H1 (cell line): Measurements from ENCODE around the gene SYT2. TPM values are rescaled to one million over a fixed set of nuclear protein-coding genes. Genes with fewer than 3 reads are reported as not detected.

ENCODE experiments used
- CTCF ChIA-PET: fragments of 300-600 bp; sonication (Branson Sonifier 250); formaldehyde crosslinking; loops from one replicate; lab custom pipeline; 2021; ENCODE audit not compliant: partially characterized antibody; lab: Charles Lee
- POLR2A ChIA-PET: fragments of 300-600 bp; sonication (Branson Sonifier 250); formaldehyde crosslinking; loops from one replicate; lab custom pipeline; 2021; ENCODE audit warnings: inconsistent platforms; ENCODE audit not compliant: partially characterized antibody; lab: Charles Lee
- DNase-seq, 2 experiments: peaks; one replicate each; pipeline versions ENCODE4 v3.0.0 to v3.0.0-alpha.2; 2010 to 2022; ENCODE audit warnings: low spot score in 2 of 2, low read depth in 1 of 2, mixed read lengths in 1 of 2
- FAIRE-seq: peaks from 2 replicates; lab custom pipeline; 2011; peaks lifted over from hg19 to GRCh38; lab: Jason Lieb, UNC
- H2AFZ ChIP-seq: 2 replicates; pipeline ENCODE4 v1.8.1; 2012; ENCODE audit warnings: low read length, inconsistent platforms
- H2AK5ac ChIP-seq: 2 replicates; pipeline ENCODE4 v1.6.1; 2013; ENCODE audit warnings: low read depth, low read length
- H2BK120ac ChIP-seq: replicated peaks from 2 replicates; pipeline ENCODE3; 2013; ENCODE audit warnings: low read depth, low read length, inconsistent platforms
- H2BK12ac ChIP-seq: 2 replicates; pipeline ENCODE4 v1.6.1; 2013; ENCODE audit warnings: low read depth, low read length
- H2BK15ac ChIP-seq: 2 replicates; pipeline ENCODE4 v1.6.1; 2013; ENCODE audit warnings: low read length
- H2BK20ac ChIP-seq: 2 replicates; pipeline ENCODE4 v1.6.1; 2013; ENCODE audit warnings: low read length
- H2BK5ac ChIP-seq: 2 replicates; pipeline ENCODE4 v1.6.1; 2013; ENCODE audit warnings: low read depth, low read length
- H3K14ac ChIP-seq: 2 replicates; pipeline ENCODE4 v1.6.1; 2013; ENCODE audit warnings: inconsistent platforms; ENCODE audit not compliant: insufficient read length
- H3K18ac ChIP-seq: 2 replicates; pipeline ENCODE4 v1.6.1; 2013; ENCODE audit warnings: low read length; ENCODE audit errors: extremely low read depth
- H3K23ac ChIP-seq: 2 replicates; pipeline ENCODE4 v1.6.1; 2013; ENCODE audit warnings: inconsistent platforms; ENCODE audit not compliant: insufficient read length
- H3K23me2 ChIP-seq: 2 replicates; pipeline ENCODE4 v1.6.1; 2013; ENCODE audit warnings: low read depth, low read length
- H3K27ac ChIP-seq: 2 replicates; pipeline ENCODE4 v1.6.1; 2011; ENCODE audit warnings: low read depth, low read length, inconsistent platforms
- H3K27me3 ChIP-seq, 4 experiments: replicated peaks in 1 of 4; 1 replicate in 1 of 4; 2 replicates in 3 of 4; pipeline versions ENCODE4 v1.6.1 to v1.8.1; 2011 to 2013; ENCODE audit warnings: low read length in 3 of 4, mild to moderate bottlenecking in 3 of 4, inconsistent platforms in 2 of 4, mixed read lengths in 2 of 4, moderate library complexity in 1 of 4; ENCODE audit not compliant: control insufficient read depth in 3 of 4, insufficient read depth in 3 of 4; ENCODE audit errors: extremely low read depth in 1 of 4
- H3K36me3 ChIP-seq, 4 experiments: 2 replicates each; pipeline versions ENCODE4 v1.6.1 to v1.8.1; 2011 to 2013; ENCODE audit warnings: mild to moderate bottlenecking in 4 of 4, low read length in 3 of 4, moderate library complexity in 2 of 4, control low read depth in 1 of 4, inconsistent platforms in 1 of 4; ENCODE audit not compliant: insufficient read depth in 4 of 4, control insufficient read depth in 2 of 4
- H3K4ac ChIP-seq: replicated peaks from 2 replicates; pipeline ENCODE3; 2013; ENCODE audit warnings: low read length, low read depth, mixed read lengths, inconsistent platforms; ENCODE audit not compliant: insufficient read length
- H3K4me1 ChIP-seq, 4 experiments: replicated peaks in 1 of 4; 1 replicate in 1 of 4; 2 replicates in 3 of 4; pipeline versions ENCODE4 v1.6.1 to v1.8.1; 2011 to 2013; ENCODE audit warnings: low read length in 3 of 4, inconsistent platforms in 2 of 4, mixed read lengths in 1 of 4; ENCODE audit not compliant: insufficient read depth in 4 of 4, control insufficient read depth in 3 of 4
- H3K4me2 ChIP-seq, 2 experiments: 2 replicates each; pipeline versions ENCODE4 v1.6.1 to v1.8.1; 2011 to 2013; ENCODE audit warnings: low read depth in 2 of 2, low read length in 2 of 2, control low read depth in 1 of 2, inconsistent platforms in 1 of 2, mild to moderate bottlenecking in 1 of 2; ENCODE audit not compliant: insufficient read depth in 1 of 2
- H3K4me3 ChIP-seq, 4 experiments: fragments of 200-600, 300-600 bp in 1 of 4; sonication (generic), shearing (Covaris generic), sonication (Bioruptor Twin) in 1 of 4; 2 replicates each; pipeline versions ENCODE4 v1.5.1 to v1.8.1; 2011 to 2016; ENCODE audit warnings: low read length in 4 of 4, low read depth in 3 of 4, control low read depth in 2 of 4, inconsistent platforms in 2 of 4, mild to moderate bottlenecking in 2 of 4, mixed read lengths in 1 of 4, moderate library complexity in 1 of 4; ENCODE audit not compliant: insufficient read depth in 2 of 4; ENCODE audit errors: extremely low read depth in 1 of 4
- H3K56ac ChIP-seq: replicated peaks from 2 replicates; pipeline ENCODE3; 2013; ENCODE audit warnings: low read depth, mild to moderate bottlenecking, mixed read lengths, low read length, inconsistent platforms; ENCODE audit not compliant: insufficient read length
- H3K79me1 ChIP-seq: 2 replicates; pipeline ENCODE4 v1.6.1; 2013; ENCODE audit warnings: low read depth, low read length, control low read depth
- H3K79me2 ChIP-seq, 2 experiments: 2 replicates each; pipeline versions ENCODE4 v1.6.1 to v1.8.1; 2012 to 2013; ENCODE audit warnings: low read length in 2 of 2, mild to moderate bottlenecking in 2 of 2, inconsistent platforms in 1 of 2; ENCODE audit not compliant: insufficient read depth in 2 of 2, control insufficient read depth in 1 of 2
- H3K9ac ChIP-seq, 4 experiments: replicated peaks in 1 of 4; 1 replicate in 1 of 4; 2 replicates in 3 of 4; pipeline versions ENCODE4 v1.6.1 to v1.8.1; 2011 to 2013; ENCODE audit warnings: low read depth in 3 of 4, low read length in 3 of 4, control low read depth in 2 of 4, mild to moderate bottlenecking in 2 of 4, moderate library complexity in 2 of 4, inconsistent platforms in 1 of 4; ENCODE audit errors: extremely low read depth in 1 of 4
- H3K9me3 ChIP-seq, 2 experiments: 2 replicates each; pipeline versions ENCODE4 v1.6.1 to v1.8.1; 2012 to 2013; ENCODE audit warnings: mild to moderate bottlenecking in 2 of 2, moderate library complexity in 2 of 2, control low read depth in 1 of 2, inconsistent platforms in 1 of 2, low read depth in 1 of 2, low read length in 1 of 2, mixed read lengths in 1 of 2; ENCODE audit not compliant: insufficient read depth in 2 of 2
- H4K20me1 ChIP-seq, 2 experiments: replicated peaks in 1 of 2; 2 replicates each; pipeline versions ENCODE3 to v1.8.1; 2011 to 2013; ENCODE audit warnings: inconsistent platforms in 2 of 2, low read length in 2 of 2, mild to moderate bottlenecking in 1 of 2; ENCODE audit not compliant: insufficient read depth in 2 of 2, control insufficient read depth in 1 of 2
- H4K5ac ChIP-seq: 2 replicates; pipeline ENCODE4 v1.6.1; 2013; ENCODE audit warnings: low read length, low read depth, mixed read lengths, inconsistent platforms; ENCODE audit not compliant: insufficient read length
- H4K8ac ChIP-seq: 2 replicates; pipeline ENCODE4 v1.8.0; 2013; ENCODE audit warnings: mild to moderate bottlenecking, moderate library complexity, low read length, inconsistent platforms; ENCODE audit not compliant: insufficient read depth; ENCODE audit errors: extremely low read depth
- H4K91ac ChIP-seq: replicated peaks from 2 replicates; pipeline ENCODE3; 2013; ENCODE audit warnings: low read length, mixed read lengths, inconsistent platforms; ENCODE audit not compliant: insufficient read length
- CBX8 ChIP-seq: fragments of 300-800, 300-1000 bp; sonication (generic); IDR thresholded peaks from 2 replicates; pipeline ENCODE4 v1.7.1; 2016; ENCODE audit warnings: low read depth, low read length, borderline replicate concordance
- CHD2 ChIP-seq: IDR thresholded peaks from 2 replicates; pipeline ENCODE4 v1.6.1; 2012; ENCODE audit warnings: low read length, improper control_type of control experiment
- CREB1 ChIP-seq: IDR thresholded peaks from 2 replicates; pipeline ENCODE4 v1.6.1; 2012; ENCODE audit warnings: inconsistent platforms
- GABPA ChIP-seq: IDR thresholded peaks from 2 replicates; pipeline ENCODE4 v1.6.1; 2011; ENCODE audit warnings: mild to moderate bottlenecking, low read length, moderate library complexity, borderline replicate concordance; ENCODE audit not compliant: insufficient read depth
- TCF12 ChIP-seq: IDR thresholded peaks from 2 replicates; pipeline ENCODE4 v1.6.1; 2011; ENCODE audit warnings: low read depth, mild to moderate bottlenecking, low read length
- WGBS, 2 experiments: shearing (Covaris generic) in 1 of 2; methylation state at CpG; one replicate each; pipeline versions ENCODE4 v1.1.6 to v1.1.7; 2013 to 2015; ENCODE audit warnings: low lambda C conversion rate in 2 of 2, mixed read lengths in 2 of 2, inconsistent platforms in 1 of 2, low coverage in 1 of 2, missing lambda C conversion rate in 1 of 2; ENCODE audit not compliant: insufficient replicate concordance in 2 of 2, insufficient coverage in 1 of 2, insufficient read length in 1 of 2; ENCODE audit errors: extremely low coverage in 1 of 2, missing lambda C conversion rate in 1 of 2; 5-methylcytosine and 5-hydroxymethylcytosine counted together
- polyA plus RNA-seq, 7 experiments: library from polyadenylated mRNA; depleted of rRNA in 3 of 7; stranded (reverse) in 5 of 7; unstranded in 2 of 7; fragments of >200 nt in 5 of 7; fragments of 200-250 nt in 2 of 7; gene quantifications; 1 replicate in 5 of 7; 2 replicates in 1 of 7; 4 replicates in 1 of 7; pipeline versions ENCODE4 v1.2.1 to v1.2.3, GENCODE V29; 2011 to 2013; ENCODE audit warnings: missing spikeins in 2 of 7, mixed read lengths in 2 of 7
- total RNA-seq: library from RNA; stranded (reverse); fragmentation: NEBNext Ultra II Directional; extraction: Animal tissue kit (Norgen Biotek cat#: 25700); gene quantifications from 2 replicates; pipeline ENCODE4 v1.2.1, GENCODE V29; 2021

Gene SYT2
- total and polyA plus RNA-seq, 2 of the 8 experiments (the other 6 are each of a cell fraction or from before 2014, with no cell fraction given): 2.8 to 11.0 TPM

DNA sequence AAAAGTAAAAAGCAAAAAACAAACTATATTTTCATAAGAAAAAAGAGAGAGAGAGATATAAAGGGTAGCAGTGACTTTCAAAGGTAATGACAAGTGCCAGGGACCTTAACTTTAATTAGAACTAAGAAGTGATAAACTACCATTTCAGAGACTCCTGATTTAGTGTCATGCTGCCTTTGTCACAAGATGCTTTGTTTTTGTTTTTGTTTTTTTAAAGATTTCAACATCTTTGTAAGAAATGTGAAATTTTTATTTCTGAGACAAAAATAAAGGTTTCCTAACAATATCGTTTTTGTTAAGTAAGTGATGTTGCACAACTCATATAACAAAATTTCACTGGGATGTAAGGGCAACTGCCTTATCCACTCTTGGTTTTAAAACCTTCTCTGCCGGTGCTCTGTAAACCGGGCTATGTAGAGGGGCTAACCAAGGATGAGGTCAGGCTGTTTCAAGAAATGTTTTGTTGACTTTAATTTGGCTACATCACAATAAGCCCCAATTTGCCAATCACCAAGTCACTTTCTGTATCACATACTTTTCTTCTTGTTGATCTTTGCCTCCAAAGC lies 35.2 kb upstream of the SYT2 start:
- no peak overlapping the region for H4K8ac ChIP-seq
- no peak overlapping the region for H3K9ac ChIP-seq
- H3K23ac ChIP-seq: no peak overlapping the region
- H2AK5ac ChIP-seq: no peak overlapping the region
- H3K27ac ChIP-seq: no peak overlapping the region
- no peak overlapping the region for H2BK120ac ChIP-seq
- H3K4ac ChIP-seq: no peak overlapping the region
- H4K5ac ChIP-seq: no peak overlapping the region
- H3K9me3 ChIP-seq: no peaks in the 10 kb centered on the region
- H3K4me3 ChIP-seq: no peak overlapping the region
- H3K14ac ChIP-seq: no peak overlapping the region
- ChIA-PET POLR2A (no interaction called here), CTCF (no interaction called here)
- DNase-seq: no peak
- no peak overlapping the region for H3K18ac ChIP-seq
- no peak overlapping the region for H2BK20ac ChIP-seq
- FAIRE-seq: no peak
- no peak overlapping the region for H2BK5ac ChIP-seq
- WGBS, 2 experiments: 97% methylated on average over 3 of the region's 3 CpGs; no CpG with 5 or more reads in 1 of the 2 experiments
- H3K79me2 ChIP-seq: no peaks in the 10 kb centered on the region; a peak in 1 of 4 replicates
- no peaks in the 10 kb centered on the region; the same call in 1 of the 2 replicates for H3K79me1 ChIP-seq
- no peak overlapping the region for H2BK15ac ChIP-seq
- no peak overlapping the region for H3K4me2 ChIP-seq
- no peak overlapping the region for H2AFZ ChIP-seq
- H2BK12ac ChIP-seq: no peak overlapping the region
- H3K4me1 ChIP-seq: no peaks in the 10 kb centered on the region
- TF ChIP-seq TCF12 (no peak), GABPA (no peak), CBX8 (no peak), CHD2 (no peak), CREB1 (no peak)
- H3K36me3 ChIP-seq: peaks cover 43 to 90% (median 80%) of the 10 kb centered on the region in 4 experiments
- no peak overlapping the region for H4K91ac ChIP-seq
- peaks cover 3 to 4% of the 10 kb centered on the region in 2 experiments for H4K20me1 ChIP-seq
- H3K23me2 ChIP-seq: no peaks in the 10 kb centered on the region
- no peak overlapping the region for H3K56ac ChIP-seq
- H3K27me3 ChIP-seq: no peaks in the 10 kb centered on the region
